Measurements from ENCODE around the gene FAM168A. TPM values are rescaled to one million over a fixed set of nuclear protein-coding genes. Genes with fewer than 3 reads are reported as not detected.

The FAM168A gene
- polyA plus RNA-seq, 1 donor (not counting 4 experiments of a cell fraction or from before 2014, with no cell fraction given), result 11.8 TPM

GRCh38 chr11:73358071-73358470 is 239.8 kb downstream of the FAM168A start:
- H3K9ac ChIP-seq (ENCODE audit: control insufficient read depth, extremely low read depth, insufficient read depth, low read length), result no peak overlapping the region
- H3K79me2 ChIP-seq (ENCODE audit: control insufficient read depth, insufficient read depth, low read length), result no peaks in the 10 kb centered on the region
- FAIRE-seq, result no peak
- no peaks in the 10 kb centered on the region for H3K9me3 ChIP-seq (ENCODE audit: control insufficient read depth, low read depth, low read length)
- no peaks in the 10 kb centered on the region for H4K20me1 ChIP-seq (ENCODE audit: control insufficient read depth, extremely low read depth, insufficient read depth, low read length)
- dilution Hi-C loops (cut with MboI; ENCODE audit: extremely low pct_ligation_motif_present, low sequenced_read_pairs), result no loop called here
- H3K4me2 ChIP-seq (ENCODE audit: control insufficient read depth, extremely low read depth, insufficient read depth, low read depth, low read length), result no peak overlapping the region
- TF ChIP-seq EZH2 (IDR thresholded peaks at IDR 0.05; ENCODE audit: low read length), result no peak
- TF ChIP-seq, protein P1, sequence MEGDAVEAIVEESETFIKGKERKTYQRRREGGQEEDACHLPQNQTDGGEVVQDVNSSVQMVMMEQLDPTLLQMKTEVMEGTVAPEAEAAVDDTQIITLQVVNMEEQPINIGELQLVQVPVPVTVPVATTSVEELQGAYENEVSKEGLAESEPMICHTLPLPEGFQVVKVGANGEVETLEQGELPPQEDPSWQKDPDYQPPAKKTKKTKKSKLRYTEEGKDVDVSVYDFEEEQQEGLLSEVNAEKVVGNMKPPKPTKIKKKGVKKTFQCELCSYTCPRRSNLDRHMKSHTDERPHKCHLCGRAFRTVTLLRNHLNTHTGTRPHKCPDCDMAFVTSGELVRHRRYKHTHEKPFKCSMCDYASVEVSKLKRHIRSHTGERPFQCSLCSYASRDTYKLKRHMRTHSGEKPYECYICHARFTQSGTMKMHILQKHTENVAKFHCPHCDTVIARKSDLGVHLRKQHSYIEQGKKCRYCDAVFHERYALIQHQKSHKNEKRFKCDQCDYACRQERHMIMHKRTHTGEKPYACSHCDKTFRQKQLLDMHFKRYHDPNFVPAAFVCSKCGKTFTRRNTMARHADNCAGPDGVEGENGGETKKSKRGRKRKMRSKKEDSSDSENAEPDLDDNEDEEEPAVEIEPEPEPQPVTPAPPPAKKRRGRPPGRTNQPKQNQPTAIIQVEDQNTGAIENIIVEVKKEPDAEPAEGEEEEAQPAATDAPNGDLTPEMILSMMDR (optimal IDR thresholded peaks at IDR 0.05 in 1 of 3, IDR thresholded peaks at IDR 0.05 in 1 of 3, conservative IDR thresholded peaks at IDR 0.05 in 1 of 3; ENCODE audit: extremely low read depth in 1 of 3, insufficient read depth in 2 of 3, low read length in 3 of 3), result no peak
- H3K27ac ChIP-seq (ENCODE audit: control insufficient read depth, insufficient read depth, low read length), result no peak overlapping the region
- H3K27me3 ChIP-seq (ENCODE audit: control insufficient read depth, extremely low read depth, insufficient read depth, low read length), result no peaks in the 10 kb centered on the region
- H3K4me1 ChIP-seq (ENCODE audit: control insufficient read depth, extremely low read depth, insufficient read depth, low read length), result no peaks in the 10 kb centered on the region
- H2AFZ ChIP-seq (ENCODE audit: control insufficient read depth, low read length), result no peak overlapping the region
- no peaks in the 10 kb centered on the region for H3K9me1 ChIP-seq (ENCODE audit: control insufficient read depth, extremely low read depth, insufficient read depth, low read length)
- DNase-seq (ENCODE audit: low read depth, low spot score), result no peak
- no peak overlapping the region for H3K4me3 ChIP-seq (ENCODE audit: control insufficient read depth in 2 of 3, extremely low read depth in 1 of 3, insufficient read depth in 2 of 3, low read depth in 1 of 3, low read length in 3 of 3)
- peaks cover 0 to 1% of the 10 kb centered on the region in 2 experiments for H3K36me3 ChIP-seq (ENCODE audit: control insufficient read depth in 2 of 2, extremely low read depth in 1 of 2, insufficient read depth in 2 of 2, low read length in 2 of 2)

DNA sequence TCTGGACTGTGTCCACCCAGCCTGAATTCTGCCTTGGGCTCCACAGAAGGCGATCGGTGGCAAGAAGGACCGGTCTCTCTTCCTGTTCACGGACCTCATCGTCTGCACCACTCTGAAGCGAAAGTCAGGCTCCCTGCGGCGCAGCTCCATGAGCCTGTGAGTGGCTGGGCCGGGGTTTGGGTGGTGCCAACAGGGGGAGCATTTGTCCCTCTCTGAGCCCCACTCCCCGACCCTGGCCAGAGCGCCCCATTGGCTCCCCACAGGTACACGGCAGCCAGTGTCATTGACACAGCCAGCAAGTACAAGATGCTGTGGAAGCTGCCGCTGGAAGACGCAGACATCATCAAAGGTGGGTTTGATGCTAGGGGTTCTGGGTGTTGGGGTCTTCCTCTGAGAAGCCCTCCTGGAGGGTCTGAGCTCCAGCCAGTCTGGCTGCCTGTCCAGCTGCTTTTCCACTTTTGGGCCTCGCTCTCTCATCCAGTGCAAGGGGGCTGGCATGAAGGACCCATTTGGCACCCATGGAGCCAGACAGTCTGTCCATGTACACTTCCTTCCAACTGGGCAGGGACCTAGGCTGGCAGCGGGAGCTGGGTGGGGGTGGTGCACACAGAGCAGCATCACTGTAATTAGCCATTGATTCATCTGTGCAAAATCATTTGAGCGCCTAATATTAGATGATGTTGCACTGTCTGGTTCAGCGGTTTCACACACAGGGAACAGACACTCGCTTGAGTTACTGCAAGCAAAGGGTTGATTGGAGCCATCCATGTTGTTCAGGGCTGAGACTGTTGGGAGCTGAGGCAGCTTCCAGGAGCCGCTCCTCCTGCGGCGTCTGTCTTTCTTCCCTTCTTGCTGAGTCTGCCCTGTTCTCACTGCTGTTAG is 240.7 kb downstream of the FAM168A start:
- TF ChIP-seq EZH2 (IDR thresholded peaks at IDR 0.05; ENCODE audit: low read length), result no peak
- TF ChIP-seq, protein P1 (optimal IDR thresholded peaks at IDR 0.05 in 1 of 3, IDR thresholded peaks at IDR 0.05 in 1 of 3, conservative IDR thresholded peaks at IDR 0.05 in 1 of 3; ENCODE audit: extremely low read depth in 1 of 3, insufficient read depth in 2 of 3, low read length in 3 of 3), result no peak
- FAIRE-seq, result no peak

More for the DNA sequence above, 240.7 kb downstream of the FAM168A start:
- DNase-seq (ENCODE audit: low read depth, low spot score), result no peak
- Histone ChIP-seq H3K79me2 (ENCODE audit: control insufficient read depth, insufficient read depth, low read length) (no peaks in the 10 kb centered on the region), H3K27me3 (ENCODE audit: control insufficient read depth, extremely low read depth, insufficient read depth, low read length) (no peaks in the 10 kb centered on the region), H4K20me1 (ENCODE audit: control insufficient read depth, extremely low read depth, insufficient read depth, low read length) (no peaks in the 10 kb centered on the region), H3K9ac (ENCODE audit: control insufficient read depth, extremely low read depth, insufficient read depth, low read length) (no peak overlapping the region), H3K4me3 (ENCODE audit: control insufficient read depth in 2 of 3, extremely low read depth in 1 of 3, insufficient read depth in 2 of 3, low read depth in 1 of 3, low read length in 3 of 3) (no peak overlapping the region), H3K9me1 (ENCODE audit: control insufficient read depth, extremely low read depth, insufficient read depth, low read length) (no peaks in the 10 kb centered on the region), H2AFZ (ENCODE audit: control insufficient read depth, low read length) (no peak overlapping the region), H3K27ac (ENCODE audit: control insufficient read depth, insufficient read depth, low read length) (no peak overlapping the region), H3K36me3 (ENCODE audit: control insufficient read depth in 2 of 2, extremely low read depth in 1 of 2, insufficient read depth in 2 of 2, low read length in 2 of 2) (peaks cover 0 to 3% of the 10 kb centered on the region in 2 experiments), H3K4me2 (ENCODE audit: control insufficient read depth, extremely low read depth, insufficient read depth, low read depth, low read length) (no peak overlapping the region), H3K9me3 (ENCODE audit: control insufficient read depth, low read depth, low read length) (no peaks in the 10 kb centered on the region), H3K4me1 (ENCODE audit: control insufficient read depth, extremely low read depth, insufficient read depth, low read length) (no peaks in the 10 kb centered on the region)
- dilution Hi-C loops (cut with MboI; ENCODE audit: extremely low pct_ligation_motif_present, low sequenced_read_pairs), result no loop called here

Data from keratinocyte (primary cell).